Naive B cell (primary cell): ENCODE results near the gene RPL27. TPM values are rescaled to one million over a fixed set of nuclear protein-coding genes. Genes with fewer than 3 reads are reported as not detected.

ENCODE experiments used
- ATAC-seq, 2 donors: fragments of 150-1000 bp; cut with Tn5 transposase; 2 replicates each; pipeline ENCODE4 v1.10.0; 2021; ENCODE audit warnings: low read depth in 2 of 2, mild to moderate bottlenecking in 2 of 2, moderate library complexity in 2 of 2
- DNase-seq: peaks from one replicate; pipeline ENCODE4 v3.0.0; 2022
- H3K27ac Mint-ChIP-seq, 6 donors: one replicate each; pipeline ENCODE4 v1.8.0; 2020 to 2022; ENCODE audit warnings: mild to moderate bottlenecking in 6 of 6, mixed read lengths in 6 of 6, moderate library complexity in 5 of 6, inconsistent platforms in 2 of 6
- H3K27me3 Mint-ChIP-seq, 3 donors: one replicate each; pipeline ENCODE4 v1.8.0; 2021 to 2022; ENCODE audit warnings: mixed read lengths in 3 of 3, mild to moderate bottlenecking in 1 of 3
- H3K36me3 Mint-ChIP-seq, 2 donors: one replicate each; pipeline ENCODE4 v1.8.0; 2020 to 2022; ENCODE audit warnings: mixed read lengths in 2 of 2, inconsistent platforms in 1 of 2, mild to moderate bottlenecking in 1 of 2
- H3K4me1 Mint-ChIP-seq, 3 donors: one replicate each; pipeline ENCODE4 v1.8.0; 2020 to 2022; ENCODE audit warnings: mixed read lengths in 3 of 3, inconsistent platforms in 1 of 3, mild to moderate bottlenecking in 1 of 3, moderate library complexity in 1 of 3
- H3K4me3 Mint-ChIP-seq, 8 donors: one replicate each; pipeline ENCODE4 v1.8.0; 2020 to 2022; ENCODE audit warnings: mild to moderate bottlenecking in 8 of 8, mixed read lengths in 8 of 8, moderate library complexity in 8 of 8, inconsistent platforms in 2 of 8
- H3K9me3 Mint-ChIP-seq, 7 donors: one replicate each; pipeline ENCODE4 v1.8.0; 2020 to 2022; ENCODE audit warnings: mixed read lengths in 7 of 7, mild to moderate bottlenecking in 5 of 7, inconsistent platforms in 2 of 7, moderate library complexity in 1 of 7
- polyA plus RNA-seq, 6 donors: library from polyadenylated mRNA; unstranded; fragments of 300-500 nt; fragmentation: Illumina TruSeq; gene quantifications; one replicate each; pipeline ENCODE4 v1.2.3, GENCODE V29; 2021; ENCODE audit warnings: low read depth in 6 of 6

The RPL27 gene
- polyA plus RNA-seq, 6 donors from 2014 or later: 1,305 to 2,435 (median 1,972) TPM

- Mint-ChIP-seq H3K27me3 (no peaks in the 10 kb centered on the region), H3K4me1 (peaks cover 17 to 40% (median 20%) of the 10 kb centered on the region in 3 donors), H3K9me3 (peaks cover 0 to under 1% (median 0%) of the 10 kb centered on the region in 7 donors), H3K36me3 (no peaks in the 10 kb centered on the region), H3K4me3 (peak overlapping the region in 1 of 8 donors; percentile 29), H3K27ac (peak overlapping the region in 3 of 6 donors; percentile 38 to 89 (median 56))
- no peak for ATAC-seq
- DNase-seq: no peak
Observed at GRCh38 chr17:43003542-43004172, 5.4 kb downstream of the RPL27 start.

- Mint-ChIP-seq H3K27ac (peak within 1 kb of the TSS; percentile 98 to 99 (median 99)), H3K4me3 (peak within 1 kb of the TSS; percentile 97 to 100 (median 99)), H3K4me1 (peaks cover 11 to 35% (median 12%) of the 10 kb centered on the region in 3 donors), H3K27me3 (no peaks in the 10 kb centered on the region), H3K36me3 (no peaks in the 10 kb centered on the region), H3K9me3 (no peaks in the 10 kb centered on the region)
- peak; percentile 99 to 100 for ATAC-seq
- peak; percentile 86 for DNase-seq
Observed at GRCh38 chr17:43006639-43007551, 8.7 kb downstream of the RPL27 start, which contains the start of gene IFI35. TSS of gene IFI35 (plus strand) at chr17:43006784. CDS start at chr17:43006948, 164 bp downstream.

DNA sequence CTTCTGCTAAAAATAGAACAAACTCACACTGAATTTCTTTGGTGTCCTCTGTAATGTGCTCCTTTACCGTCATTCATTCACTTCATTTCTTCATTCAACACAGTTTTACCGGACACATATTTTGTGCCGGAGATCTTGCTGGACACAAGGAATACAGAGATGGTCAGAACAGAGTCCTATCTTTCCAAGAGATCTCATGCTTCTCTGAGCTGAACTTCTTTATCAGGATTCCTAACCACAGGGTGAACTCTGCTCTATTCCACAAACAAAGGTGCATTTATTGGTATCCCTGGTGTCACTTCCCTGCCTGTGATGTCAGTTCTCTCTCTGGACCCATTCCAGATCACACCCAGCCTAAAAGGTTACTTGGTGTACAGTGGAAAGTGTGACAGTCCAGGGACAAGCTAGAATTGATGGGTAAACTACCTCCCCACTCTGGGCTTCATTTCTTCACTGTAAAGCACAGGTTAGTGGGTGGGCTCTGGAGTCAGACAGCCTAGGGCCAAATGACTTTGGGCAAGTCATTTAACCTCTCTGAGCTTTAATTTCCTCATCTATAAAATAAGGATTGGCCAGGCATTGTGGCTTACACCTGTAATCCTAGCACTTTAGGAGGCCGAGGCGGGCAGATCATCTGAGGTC is 12.6 kb downstream of the RPL27 start:
- H3K36me3 Mint-ChIP-seq: peaks cover 10 to 19% of the 10 kb centered on the region in 2 donors
- ATAC-seq (no peak), DNase-seq (no peak)
- H3K27me3 Mint-ChIP-seq: no peaks in the 10 kb centered on the region
- peak overlapping the region in 1 of 8 donors; percentile 64 for H3K4me3 Mint-ChIP-seq
- peak overlapping the region in 2 of 6 donors; percentile 18 to 60 for H3K27ac Mint-ChIP-seq
- H3K9me3 Mint-ChIP-seq: no peaks in the 10 kb centered on the region
- peaks cover 17 to 36% (median 19%) of the 10 kb centered on the region in 3 donors for H3K4me1 Mint-ChIP-seq

DNA sequence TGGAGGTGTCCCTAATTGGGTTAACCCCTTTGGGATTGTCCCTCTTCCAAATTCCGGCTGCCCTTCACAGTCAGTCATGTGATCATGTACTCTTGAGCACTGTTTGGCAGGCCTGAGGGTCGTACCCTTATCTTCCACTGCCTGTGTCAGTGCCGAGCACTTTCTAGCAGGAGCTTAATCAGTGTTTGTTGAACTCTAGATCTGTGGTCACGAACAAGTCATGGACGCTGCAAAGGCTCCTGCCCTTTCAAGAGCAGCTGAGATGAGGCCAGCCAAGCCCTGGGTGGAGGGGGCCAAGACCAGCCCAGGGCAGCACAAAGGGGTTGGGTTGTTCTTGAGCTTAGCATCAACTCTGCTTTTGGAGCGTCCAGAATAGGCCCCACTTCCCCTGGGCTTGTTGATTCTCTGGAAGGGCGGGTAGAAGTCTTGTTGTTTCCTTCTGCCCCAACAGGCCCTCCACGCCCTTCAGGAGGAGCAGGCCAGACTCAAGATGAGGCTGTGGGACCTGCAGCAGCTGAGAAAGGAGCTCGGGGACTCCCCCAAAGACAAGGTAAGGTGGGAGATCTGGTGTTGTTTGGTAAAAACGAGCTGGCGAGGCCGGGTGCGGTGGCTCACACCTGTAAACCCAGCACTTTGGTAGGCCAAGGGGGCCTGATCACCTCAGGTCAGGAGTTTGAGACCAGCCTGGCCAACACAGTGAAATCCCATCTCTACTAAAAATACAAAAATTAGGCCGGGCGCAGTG is 13.7 kb downstream of the RPL27 start:
- DNase-seq (no peak), ATAC-seq (no peak)
- no peaks in the 10 kb centered on the region for H3K27me3 Mint-ChIP-seq
- H3K4me3 Mint-ChIP-seq: peak overlapping the region in 1 of 8 donors; percentile 45
- H3K9me3 Mint-ChIP-seq: no peaks in the 10 kb centered on the region
- peaks cover 12 to 26% (median 14%) of the 10 kb centered on the region in 3 donors for H3K4me1 Mint-ChIP-seq
- H3K36me3 Mint-ChIP-seq: peaks cover 10 to 19% of the 10 kb centered on the region in 2 donors
- H3K27ac Mint-ChIP-seq: no peak overlapping the region

- no peak for DNase-seq
Observed at GRCh38 chr17:43013296-43013695, 15.1 kb downstream of the RPL27 start.

DNA sequence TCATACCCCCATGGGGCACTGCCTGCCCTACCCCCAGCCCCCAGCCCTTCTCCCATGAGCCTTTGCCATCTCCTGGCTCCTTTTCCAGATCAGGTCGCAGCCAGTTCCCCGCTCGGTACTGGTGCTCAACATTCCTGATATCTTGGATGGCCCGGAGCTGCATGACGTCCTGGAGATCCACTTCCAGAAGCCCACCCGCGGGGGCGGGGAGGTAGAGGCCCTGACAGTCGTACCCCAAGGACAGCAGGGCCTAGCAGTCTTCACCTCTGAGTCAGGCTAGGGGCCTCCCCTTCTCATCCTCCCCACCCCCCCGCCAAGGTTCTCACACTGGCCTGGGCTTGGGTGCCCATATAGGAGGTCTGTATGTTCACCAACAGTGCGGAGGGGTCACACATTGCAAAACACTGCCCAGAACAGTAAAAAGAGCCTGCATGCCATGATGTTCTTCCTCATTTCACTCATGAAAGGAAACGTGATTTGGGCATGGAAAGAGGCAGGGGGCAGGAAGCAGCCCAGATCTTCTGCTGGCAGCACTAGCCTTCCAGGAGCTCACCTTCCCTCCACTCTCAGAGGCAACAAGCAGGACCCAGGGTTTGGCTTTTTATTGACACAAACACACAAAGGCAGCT is 15.9 kb downstream of the RPL27 start:
- DNase-seq (no peak), ATAC-seq (no peak)
- H3K36me3 Mint-ChIP-seq: peaks cover 10 to 19% of the 10 kb centered on the region in 2 donors
- H3K27me3 Mint-ChIP-seq: no peaks in the 10 kb centered on the region
- peaks cover 11 to 14% (median 14%) of the 10 kb centered on the region in 3 donors for H3K4me1 Mint-ChIP-seq
- H3K4me3 Mint-ChIP-seq: no peak overlapping the region
- no peaks in the 10 kb centered on the region for H3K9me3 Mint-ChIP-seq
- H3K27ac Mint-ChIP-seq: peak overlapping the region in 2 of 6 donors; percentile 13 to 51

More at GRCh38 chr17:43013296-43013695, 15.1 kb downstream of the RPL27 start:
- no peaks in the 10 kb centered on the region for H3K27me3 Mint-ChIP-seq
- H3K36me3 Mint-ChIP-seq: peaks cover 10 to 19% of the 10 kb centered on the region in 2 donors
- no peaks in the 10 kb centered on the region for H3K9me3 Mint-ChIP-seq
- H3K4me3 Mint-ChIP-seq: peak overlapping the region in 1 of 8 donors; percentile 74
- H3K4me1 Mint-ChIP-seq: peaks cover 11 to 14% (median 14%) of the 10 kb centered on the region in 3 donors
- H3K27ac Mint-ChIP-seq: peak overlapping the region in 4 of 6 donors; percentile 9 to 47 (median 12)
- no peak for ATAC-seq

DNA sequence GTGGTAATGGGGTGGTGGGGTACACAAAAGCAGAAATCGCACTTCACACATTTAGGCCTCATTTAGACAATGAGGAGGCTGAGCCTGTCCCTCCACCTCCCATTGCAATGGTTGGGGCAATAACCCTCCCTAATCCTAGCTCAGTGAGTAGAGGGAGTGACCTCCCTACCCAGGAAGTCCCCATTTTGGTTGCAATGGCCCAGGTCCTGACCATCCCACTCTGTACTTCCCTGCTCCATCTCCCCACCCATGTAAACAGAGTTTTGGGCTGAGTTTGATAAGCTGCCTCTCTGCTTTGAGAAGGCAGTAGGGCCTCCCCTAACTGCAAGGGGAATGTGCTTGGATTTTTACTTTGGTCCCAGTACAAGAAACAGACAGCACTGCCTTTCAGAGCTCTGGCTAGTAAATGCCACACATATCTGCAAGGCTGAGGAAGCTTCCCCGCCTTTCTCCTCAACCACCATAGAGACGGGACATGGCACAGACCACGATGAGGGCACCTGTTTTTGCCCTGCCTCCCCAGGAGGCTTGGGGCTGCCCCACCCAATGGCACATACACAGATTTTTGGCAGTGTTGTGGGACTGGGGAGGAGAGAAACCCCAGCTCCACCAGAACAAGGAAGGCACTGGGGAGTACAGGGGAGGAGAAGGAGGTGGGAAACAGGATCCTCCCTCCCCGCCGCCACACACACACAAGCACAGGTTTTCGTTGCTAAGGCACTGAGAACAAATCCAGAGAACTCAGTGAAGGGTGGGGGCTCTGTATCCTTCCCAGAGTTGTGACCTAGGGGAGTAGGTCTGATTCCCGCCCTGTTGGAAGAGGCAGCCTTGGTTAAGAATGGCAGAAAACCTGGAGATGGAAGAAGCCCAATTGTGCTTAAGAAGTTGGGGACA is 16.7 kb downstream of the RPL27 start:
- DNase-seq: no peak
- H3K36me3 Mint-ChIP-seq: peaks cover 10 to 19% of the 10 kb centered on the region in 2 donors

GRCh38 chr17:43015579-43015978 is 17.4 kb downstream of the RPL27 start:
- H3K4me3 Mint-ChIP-seq: no peak overlapping the region
- no peak for DNase-seq
- no peak for ATAC-seq
- H3K4me1 Mint-ChIP-seq: peaks cover 12 to 21% (median 17%) of the 10 kb centered on the region in 3 donors
- H3K36me3 Mint-ChIP-seq: peaks cover 10 to 19% of the 10 kb centered on the region in 2 donors
- H3K9me3 Mint-ChIP-seq: no peaks in the 10 kb centered on the region
- H3K27me3 Mint-ChIP-seq: no peaks in the 10 kb centered on the region
- H3K27ac Mint-ChIP-seq: peak overlapping the region in 2 of 6 donors; percentile 46 to 57

More for the DNA sequence above, 16.7 kb downstream of the RPL27 start:
- Mint-ChIP-seq H3K9me3 (no peaks in the 10 kb centered on the region), H3K27ac (peak overlapping the region in 4 of 6 donors; percentile 54 to 72 (median 62)), H3K4me1 (peaks cover 16 to 20% (median 19%) of the 10 kb centered on the region in 3 donors), H3K4me3 (no peak overlapping the region), H3K27me3 (no peaks in the 10 kb centered on the region)
- ATAC-seq: no peak

- ATAC-seq (no peak), DNase-seq (no peak)
- H3K4me1 Mint-ChIP-seq: peaks cover 17 to 24% (median 19%) of the 10 kb centered on the region in 3 donors
- H3K9me3 Mint-ChIP-seq: no peaks in the 10 kb centered on the region
- no peak overlapping the region for H3K4me3 Mint-ChIP-seq
- H3K36me3 Mint-ChIP-seq: peaks cover 10 to 19% of the 10 kb centered on the region in 2 donors
- H3K27me3 Mint-ChIP-seq: no peaks in the 10 kb centered on the region
- peak overlapping the region in 1 of 6 donors; percentile 20 for H3K27ac Mint-ChIP-seq
Observed at GRCh38 chr17:43016216-43016615, 18.0 kb downstream of the RPL27 start.

- H3K4me3 Mint-ChIP-seq: peak overlapping the region in 2 of 8 donors; percentile 69 to 95
- ATAC-seq: no peak
Observed at GRCh38 chr17:43018008-43018853, 20.0 kb downstream of the RPL27 start.

DNA sequence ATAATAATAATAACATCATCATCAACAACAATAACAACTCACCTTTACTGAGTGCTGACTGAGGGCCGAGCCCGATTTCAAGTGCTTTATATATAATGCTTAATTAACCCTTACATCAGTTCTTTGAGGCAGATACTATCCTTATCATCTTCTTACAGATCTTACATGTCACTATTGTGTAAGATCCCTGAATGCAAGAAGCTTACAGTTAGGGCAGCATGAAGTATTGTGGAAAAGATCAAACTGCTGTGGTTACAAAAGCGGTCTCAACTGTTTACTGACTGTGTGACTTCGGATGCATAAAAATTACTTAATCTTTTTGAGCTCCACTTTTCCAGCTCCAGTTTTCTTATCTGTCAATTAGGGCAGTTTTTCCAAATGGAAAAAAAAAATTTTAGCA is 20.7 kb downstream of the RPL27 start:
- ATAC-seq (no peak), DNase-seq (no peak)
- Mint-ChIP-seq H3K9me3 (no peaks in the 10 kb centered on the region), H3K27ac (peak overlapping the region in 2 of 6 donors; percentile 8 to 69), H3K4me1 (peaks cover 13 to 25% (median 16%) of the 10 kb centered on the region in 3 donors), H3K36me3 (peaks cover 0 to 8% of the 10 kb centered on the region in 2 donors), H3K4me3 (peak overlapping the region in 1 of 8 donors; percentile 95), H3K27me3 (no peaks in the 10 kb centered on the region)

More at GRCh38 chr17:43018008-43018853, 20.0 kb downstream of the RPL27 start:
- Mint-ChIP-seq H3K9me3 (no peaks in the 10 kb centered on the region), H3K36me3 (peaks cover 4 to 12% of the 10 kb centered on the region in 2 donors), H3K27ac (peak overlapping the region in 5 of 6 donors; percentile 15 to 82 (median 69)), H3K27me3 (no peaks in the 10 kb centered on the region), H3K4me1 (peaks cover 13 to 25% (median 17%) of the 10 kb centered on the region in 3 donors)
- no peak for DNase-seq
